GM21447 (cell line): ENCODE measurements around the gene CAPZB.

Experiments
- ATAC-seq: cut with Tn5 transposase; IDR thresholded peaks from one replicate; pipeline ENCODE4 v1.9.1; 2021; ENCODE audit not compliant: unreplicated experiment

The CAPZB gene

GRCh38 chr1:19449454-19450228, 35.7 kb downstream of the CAPZB start:
- ATAC-seq = no peak

- ATAC-seq = no peak
Measured at GRCh38 chr1:19448491-19449439, 36.6 kb downstream of the CAPZB start.

GRCh38 chr1:19447550-19447949, 37.8 kb downstream of the CAPZB start:
- no peak for ATAC-seq

GRCh38 chr1:19445417-19446342, 39.7 kb downstream of the CAPZB start:
- ATAC-seq = no peak

- ATAC-seq = no peak
Measured at GRCh38 chr1:19444296-19445021, 40.9 kb downstream of the CAPZB start.

- ATAC-seq = no peak
Measured at GRCh38 chr1:19443326-19443725, 42.0 kb downstream of the CAPZB start.

- ATAC-seq = no peak
Measured at GRCh38 chr1:19442154-19443096, 42.9 kb downstream of the CAPZB start.

GRCh38 chr1:19441048-19441780, 44.1 kb downstream of the CAPZB start:
- no peak for ATAC-seq

- no peak for ATAC-seq
Measured at GRCh38 chr1:19439464-19440171, 45.7 kb downstream of the CAPZB start.

- ATAC-seq = no peak
Measured at GRCh38 chr1:19438516-19439195, 46.7 kb downstream of the CAPZB start.

- ATAC-seq = no peak
Measured at GRCh38 chr1:19437891-19438294, 47.4 kb downstream of the CAPZB start.

GRCh38 chr1:19436716-19437476, 48.4 kb downstream of the CAPZB start:
- ATAC-seq = no peak

- ATAC-seq = no peak
Measured at GRCh38 chr1:19435851-19436455, 49.4 kb downstream of the CAPZB start.

- no peak for ATAC-seq
Measured at GRCh38 chr1:19435181-19435580, 50.2 kb downstream of the CAPZB start.

GRCh38 chr1:19433719-19433998, 51.7 kb downstream of the CAPZB start:
- ATAC-seq = no peak

GRCh38 chr1:19432943-19433718, 52.2 kb downstream of the CAPZB start:
- no peak for ATAC-seq
